Small intestine (tissue), 7 donors: ENCODE measurements around the gene ANP32B. TPM values are rescaled to one million over a fixed set of nuclear protein-coding genes. Genes with fewer than 3 reads are reported as not detected.

ENCODE experiments used
- DNase-seq, 2 donors: peaks; one replicate each; pipeline versions ENCODE4 v3.0.0 to v3.0.0-alpha.2; 2013
- FAIRE-seq: peaks from 2 replicates; lab custom pipeline; 2012; peaks lifted over from hg19 to GRCh38; lab: Jason Lieb, UNC
- H3K27ac ChIP-seq, 3 donors: one replicate each; pipeline ENCODE4 v1.5.1; 2013; ENCODE audit warnings: low read length in 2 of 3, mild to moderate bottlenecking in 2 of 3, control low read depth in 1 of 3, inconsistent platforms in 1 of 3, low read depth in 1 of 3, moderate library complexity in 1 of 3
- H3K27me3 ChIP-seq, 3 donors: one replicate each; pipeline ENCODE4 v1.6.1; 2013; ENCODE audit warnings: low read length in 3 of 3, inconsistent platforms in 1 of 3; ENCODE audit not compliant: control insufficient read depth in 3 of 3, insufficient read depth in 3 of 3
- H3K36me3 ChIP-seq, 3 donors: one replicate each; pipeline ENCODE4 v1.6.1; 2013; ENCODE audit warnings: low read length in 3 of 3, inconsistent platforms in 1 of 3, low read depth in 1 of 3, mild to moderate bottlenecking in 1 of 3, moderate library complexity in 1 of 3; ENCODE audit not compliant: control insufficient read depth in 3 of 3, insufficient read depth in 2 of 3
- H3K4me1 ChIP-seq, 3 donors: one replicate each; pipeline ENCODE4 v1.6.1; 2013; ENCODE audit warnings: low read length in 2 of 3, inconsistent platforms in 1 of 3, low read depth in 1 of 3, mild to moderate bottlenecking in 1 of 3, moderate library complexity in 1 of 3; ENCODE audit not compliant: control insufficient read depth in 3 of 3, insufficient read depth in 2 of 3
- H3K4me3 ChIP-seq, 3 donors: one replicate each; pipeline ENCODE4 v1.5.1; 2013; ENCODE audit warnings: low read length in 3 of 3, control low read depth in 1 of 3, inconsistent platforms in 1 of 3, low read depth in 1 of 3, mild to moderate bottlenecking in 1 of 3, moderate library complexity in 1 of 3
- H3K9me3 ChIP-seq, 2 donors: one replicate each; pipeline ENCODE4 v1.6.1; 2013; ENCODE audit warnings: low read depth in 1 of 2, low read length in 1 of 2; ENCODE audit not compliant: control insufficient read depth in 2 of 2, insufficient read depth in 1 of 2
- WGBS, 3 donors: extraction: QIAGEN DNeasy Blood & Tissue Kit; methylation state at CpG; one replicate each; pipeline ENCODE4 v1.1.7; 2013; 5-methylcytosine and 5-hydroxymethylcytosine counted together
- polyA plus RNA-seq, 4 donors: library from polyadenylated mRNA; stranded (reverse) in 3 of 4; unstranded in 1 of 4; fragments of 200-250 nt in 3 of 4; fragments of 120-200 nt in 1 of 4; gene quantifications; one replicate each; pipeline versions ENCODE4 v1.2.1 to v1.2.3, GENCODE V29; 2013
- donor health status: healthy with polysubstance abuse.
- donor health status: control.
- donor health status: control.
- donor health status: Bipolar disorder and iron deficiency.
- donor health status: healthy.

The ANP32B gene
- polyA plus RNA-seq, 4 donors: 106 to 263 (median 182) TPM

DNA sequence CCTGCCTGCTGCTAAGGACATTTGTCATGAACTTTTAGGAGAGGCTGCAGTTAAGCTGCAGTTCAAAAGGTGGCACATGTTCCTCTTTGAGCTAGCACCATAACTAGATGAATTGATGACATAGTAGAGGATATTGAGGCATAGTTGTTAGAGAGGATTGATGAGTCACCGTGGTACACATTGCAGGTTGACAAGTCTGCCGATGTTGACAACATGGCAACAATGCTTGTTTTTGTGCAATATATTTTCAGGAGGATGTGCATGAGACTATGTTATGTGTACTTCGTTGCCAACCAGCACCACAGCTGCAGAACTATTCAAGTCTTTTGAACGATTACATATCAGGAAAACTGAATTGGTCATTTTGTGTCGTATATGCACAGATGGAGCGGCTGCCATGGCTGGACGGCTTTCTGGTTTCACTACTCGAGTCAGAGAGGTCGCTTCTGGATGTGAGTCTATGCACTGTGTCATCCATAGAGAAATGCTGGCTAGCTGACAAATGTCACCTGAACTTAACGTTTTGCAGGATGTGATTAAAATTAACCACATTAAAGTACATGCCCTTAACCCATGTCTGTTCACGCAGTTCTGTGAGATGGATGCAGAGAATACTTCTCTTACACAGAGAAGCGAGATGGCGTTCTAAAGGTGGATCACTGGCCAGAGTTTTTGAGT, 24.2 kb downstream of the ANP32B start:
- 83 to 84% (median 83%) methylated on average over 13 of the region's 13 CpGs for WGBS, 3 donors
- H3K36me3 ChIP-seq: peaks cover 21 to 45% (median 27%) of the 10 kb centered on the region in 3 donors
- no peak overlapping the region for H3K27ac ChIP-seq
- no peak overlapping the region for H3K4me3 ChIP-seq
- H3K27me3 ChIP-seq: no peaks in the 10 kb centered on the region
- H3K4me1 ChIP-seq: no peaks in the 10 kb centered on the region
- DNase-seq (no peak), FAIRE-seq (no peak)
- no peaks in the 10 kb centered on the region for H3K9me3 ChIP-seq

DNA sequence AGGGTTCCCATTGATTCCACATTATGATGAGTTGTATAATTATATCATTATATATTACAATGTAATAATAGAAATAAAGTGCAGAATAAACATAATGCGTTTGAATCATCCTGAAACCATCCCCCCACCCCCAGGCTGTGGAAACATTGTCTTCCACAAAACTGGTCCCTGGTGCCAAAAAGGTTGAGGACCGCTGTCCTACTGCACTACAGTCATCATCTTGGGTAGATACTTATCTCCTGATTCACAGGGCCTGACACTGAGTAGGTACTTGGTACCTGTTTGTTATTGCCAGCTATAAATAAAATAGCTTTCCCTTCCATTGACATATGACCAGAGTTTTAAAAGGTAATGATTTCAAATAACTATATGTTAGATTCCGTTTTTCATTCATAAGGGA, 25.6 kb downstream of the ANP32B start:
- no peak overlapping the region for H3K4me3 ChIP-seq
- FAIRE-seq (no peak), DNase-seq (no peak)
- no peaks in the 10 kb centered on the region for H3K9me3 ChIP-seq
- H3K27ac ChIP-seq: no peak overlapping the region
- H3K36me3 ChIP-seq: peaks cover 23 to 56% (median 28%) of the 10 kb centered on the region in 3 donors
- H3K4me1 ChIP-seq: no peaks in the 10 kb centered on the region
- no peaks in the 10 kb centered on the region for H3K27me3 ChIP-seq
- 87 to 91% (median 89%) methylated on average over 3 of the region's 3 CpGs for WGBS, 3 donors

DNA sequence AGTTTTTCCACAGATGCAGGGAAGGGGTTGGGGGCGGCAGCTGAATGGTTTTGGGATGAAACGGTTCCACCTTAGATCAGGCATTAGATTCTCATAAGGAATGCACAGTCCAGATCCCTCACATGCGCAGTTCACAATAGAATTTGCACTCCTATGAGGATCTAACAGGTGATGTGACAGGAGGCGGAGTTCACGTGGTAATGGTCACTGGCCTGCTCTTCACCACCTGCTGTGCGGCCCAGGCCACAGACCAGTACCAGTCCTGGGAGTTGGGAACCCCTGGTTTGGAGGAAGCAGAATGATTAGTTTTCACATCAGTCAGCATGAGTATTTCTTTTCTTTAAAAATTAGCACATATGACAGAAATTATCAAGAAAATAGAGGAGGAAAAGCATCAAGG, 26.3 kb downstream of the ANP32B start:
- H3K27me3 ChIP-seq: no peaks in the 10 kb centered on the region
- no peak overlapping the region for H3K27ac ChIP-seq
- DNase-seq (no peak), FAIRE-seq (no peak)
- H3K36me3 ChIP-seq: peaks cover 23 to 61% (median 28%) of the 10 kb centered on the region in 3 donors
- no peak overlapping the region for H3K4me3 ChIP-seq
- H3K9me3 ChIP-seq: no peaks in the 10 kb centered on the region
- 93 to 95% (median 94%) methylated on average over 6 of the region's 6 CpGs for WGBS, 3 donors
- H3K4me1 ChIP-seq: no peaks in the 10 kb centered on the region

DNA sequence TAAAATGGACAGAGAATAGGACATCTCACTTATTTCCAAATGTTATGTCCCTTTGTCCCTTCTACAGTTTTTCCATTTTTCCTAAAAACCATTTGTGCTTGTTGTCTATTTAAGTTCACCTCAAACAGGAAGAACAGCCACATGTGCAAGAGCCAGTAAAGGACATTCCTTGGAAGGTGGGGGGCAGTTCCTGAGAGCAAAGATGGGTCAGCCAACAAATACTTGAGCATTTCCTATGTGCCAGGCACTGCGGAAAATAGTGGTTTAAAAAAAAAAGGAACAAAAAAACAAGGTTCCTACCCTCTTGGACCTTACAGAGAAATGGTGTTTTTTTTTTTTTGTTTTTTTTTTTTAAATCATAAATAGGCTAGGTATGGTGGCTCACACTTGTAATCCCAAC, 26.8 kb downstream of the ANP32B start:
- no peaks in the 10 kb centered on the region for H3K4me1 ChIP-seq
- H3K36me3 ChIP-seq: peaks cover 21 to 64% (median 27%) of the 10 kb centered on the region in 3 donors
- FAIRE-seq: no peak
- H3K9me3 ChIP-seq: no peaks in the 10 kb centered on the region
- no peaks in the 10 kb centered on the region for H3K27me3 ChIP-seq
- H3K4me3 ChIP-seq: no peak overlapping the region
- WGBS, 3 donors: 66 to 93% (median 87%) methylated on average over 1 of the region's 1 CpG
- DNase-seq: no peak
- H3K27ac ChIP-seq: no peak overlapping the region

DNA sequence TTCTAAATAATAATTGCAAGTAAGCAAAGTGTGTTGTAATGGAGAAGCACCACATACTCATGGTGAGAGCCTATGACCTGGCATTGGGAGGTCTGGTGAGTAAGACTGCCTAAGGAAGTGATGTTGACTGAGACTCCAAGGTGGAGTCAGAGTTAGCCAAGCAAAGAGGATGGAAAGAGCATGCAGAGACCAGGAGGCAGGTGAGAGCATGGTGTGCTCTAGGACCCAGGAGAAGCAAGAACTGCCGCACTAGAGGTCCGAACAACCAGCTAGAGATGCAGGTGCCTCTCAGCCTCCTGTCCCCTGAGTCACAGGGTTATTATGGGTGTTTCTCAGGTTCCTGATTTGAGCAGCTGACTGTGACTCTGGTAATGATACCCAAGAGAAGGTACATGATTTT, 27.3 kb downstream of the ANP32B start:
- Histone ChIP-seq H3K4me1 (no peaks in the 10 kb centered on the region), H3K36me3 (peaks cover 16 to 59% (median 22%) of the 10 kb centered on the region in 3 donors), H3K9me3 (no peaks in the 10 kb centered on the region), H3K27ac (peak overlapping the region in 1 of 3 donors; percentile 3), H3K4me3 (no peak overlapping the region), H3K27me3 (no peaks in the 10 kb centered on the region)
- WGBS, 3 donors: 20 to 31% (median 27%) methylated on average over 2 of the region's 2 CpGs
- FAIRE-seq (no peak), DNase-seq (peak; percentile 60 to 64)

DNA sequence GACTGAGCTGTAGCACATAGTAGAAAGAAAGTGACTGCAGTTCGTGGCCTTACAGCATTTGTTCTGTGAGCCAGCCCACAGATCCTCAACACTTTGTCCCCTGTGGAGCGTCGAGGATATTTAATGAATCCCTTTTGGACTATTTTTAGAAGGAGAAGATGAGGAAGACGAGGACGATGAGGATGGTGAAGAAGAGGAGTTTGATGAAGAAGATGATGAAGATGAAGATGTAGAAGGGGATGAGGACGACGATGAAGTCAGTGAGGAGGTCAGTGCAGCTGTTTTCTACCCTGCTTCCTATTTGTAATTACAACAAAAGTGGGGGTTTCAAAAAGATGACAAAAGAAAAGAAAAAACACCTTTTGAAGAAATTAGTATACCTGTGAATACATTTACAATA, 28.0 kb downstream of the ANP32B start:
- WGBS, 3 donors: 92 to 93% (median 92%) methylated on average over 7 of the region's 7 CpGs

DNA sequence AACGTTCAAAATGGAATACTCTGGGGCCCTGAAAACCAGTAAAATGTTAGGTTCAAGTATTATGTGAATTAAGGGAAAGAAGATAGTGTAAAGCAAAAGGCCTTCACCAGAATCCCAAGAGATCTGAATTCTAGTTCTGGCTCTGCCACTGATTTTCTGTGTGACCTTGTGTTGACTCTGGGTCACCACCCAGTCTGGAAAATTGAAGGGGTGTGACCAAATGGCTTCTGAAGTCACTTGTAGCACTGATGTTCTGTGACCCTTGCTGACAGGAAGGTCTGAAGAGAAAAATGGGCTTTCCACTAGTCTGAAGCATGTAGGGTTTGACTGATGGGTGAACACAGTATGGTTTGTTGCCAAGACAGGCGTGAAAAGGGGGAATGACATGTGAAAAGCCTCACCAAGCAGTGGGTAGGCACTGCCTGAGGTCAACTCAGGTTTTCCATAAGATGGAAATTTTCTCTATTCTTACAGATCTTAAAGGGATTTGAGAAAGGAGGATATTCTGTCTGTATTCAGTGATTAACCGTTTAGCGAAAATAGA, 33.1 kb downstream of the ANP32B start:
- FAIRE-seq (no peak), DNase-seq (no peak)
- H3K36me3 ChIP-seq: peaks cover 6 to 49% (median 20%) of the 10 kb centered on the region in 3 donors

More for the DNA sequence above, 28.0 kb downstream of the ANP32B start:
- FAIRE-seq: no peak
- H3K27ac ChIP-seq: peak overlapping the region in 1 of 3 donors; percentile 3
- DNase-seq: no peak
- H3K9me3 ChIP-seq: no peaks in the 10 kb centered on the region
- no peaks in the 10 kb centered on the region for H3K4me1 ChIP-seq
- no peaks in the 10 kb centered on the region for H3K27me3 ChIP-seq
- H3K36me3 ChIP-seq: peaks cover 12 to 53% (median 17%) of the 10 kb centered on the region in 3 donors
- no peak overlapping the region for H3K4me3 ChIP-seq

DNA sequence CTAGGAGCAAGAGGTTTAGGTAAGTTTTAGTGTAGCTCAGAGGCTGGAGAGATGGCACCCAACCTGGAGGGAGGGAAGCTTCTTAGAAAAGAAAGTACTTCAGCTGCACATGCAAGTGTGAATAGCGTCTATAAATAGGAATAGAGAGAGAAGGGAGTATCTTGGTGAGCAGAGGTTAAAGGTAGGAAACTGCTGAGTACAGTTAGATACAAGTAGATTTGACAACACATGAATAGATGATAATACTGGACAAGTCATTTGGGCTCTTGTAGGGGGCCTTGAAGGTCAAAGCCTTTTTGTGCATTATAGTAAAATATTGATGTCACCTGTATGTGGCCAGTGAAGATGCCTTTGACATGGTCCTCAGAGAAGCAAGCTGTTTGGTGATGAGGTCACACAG, 34.2 kb downstream of the ANP32B start:
- H3K36me3 ChIP-seq: peaks cover 3 to 55% (median 18%) of the 10 kb centered on the region in 3 donors
- peaks cover 0 to 19% (median 0%) of the 10 kb centered on the region in 3 donors for H3K4me1 ChIP-seq
- 54 to 72% (median 56%) methylated on average over 1 of the region's 1 CpG for WGBS, 3 donors
- no peaks in the 10 kb centered on the region for H3K9me3 ChIP-seq
- H3K4me3 ChIP-seq: no peak overlapping the region
- FAIRE-seq (no peak), DNase-seq (peak in 1 of 2 donors; percentile 11)
- H3K27ac ChIP-seq: peak overlapping the region in 1 of 3 donors; percentile 32
- no peaks in the 10 kb centered on the region for H3K27me3 ChIP-seq

More for the DNA sequence above, 33.1 kb downstream of the ANP32B start:
- no peak overlapping the region for H3K27ac ChIP-seq
- H3K4me1 ChIP-seq: peaks cover 0 to 19% (median 0%) of the 10 kb centered on the region in 3 donors
- H3K9me3 ChIP-seq: no peaks in the 10 kb centered on the region
- 83 to 95% (median 92%) methylated on average over 4 of the region's 4 CpGs for WGBS, 3 donors
- H3K27me3 ChIP-seq: no peaks in the 10 kb centered on the region
- H3K4me3 ChIP-seq: no peak overlapping the region
